Adrenal gland (tissue), 5 donors: ENCODE data around the gene CHST10.
A peak's percentile ranks its signal among the peaks of the same experiment; 100 is the strongest.

Experiments
- CTCF ChIP-seq, 6 experiments: fragments of 450-650 bp in 4 of 6; fragments of 200-600 bp in 2 of 6; sonication (generic) in 1 of 6; IDR thresholded peaks; 1 replicate in 5 of 6; 2 replicates in 1 of 6; pipeline versions ENCODE4 v1.5.1 to v1.8.0; 2016 to 2021; ENCODE audit warnings: antibody characterized with exemption in 6 of 6, mild to moderate bottlenecking in 2 of 6, moderate library complexity in 1 of 6
- POLR2A ChIP-seq, 2 donors: fragments of 450-650 bp; IDR thresholded peaks; one replicate each; pipeline ENCODE4 v1.6.1; 2017; ENCODE audit warnings: antibody characterized with exemption in 2 of 2, mild to moderate bottlenecking in 2 of 2, moderate library complexity in 1 of 2
- donor health status: DM: no; HTN: no; CAD: no.

DNA sequence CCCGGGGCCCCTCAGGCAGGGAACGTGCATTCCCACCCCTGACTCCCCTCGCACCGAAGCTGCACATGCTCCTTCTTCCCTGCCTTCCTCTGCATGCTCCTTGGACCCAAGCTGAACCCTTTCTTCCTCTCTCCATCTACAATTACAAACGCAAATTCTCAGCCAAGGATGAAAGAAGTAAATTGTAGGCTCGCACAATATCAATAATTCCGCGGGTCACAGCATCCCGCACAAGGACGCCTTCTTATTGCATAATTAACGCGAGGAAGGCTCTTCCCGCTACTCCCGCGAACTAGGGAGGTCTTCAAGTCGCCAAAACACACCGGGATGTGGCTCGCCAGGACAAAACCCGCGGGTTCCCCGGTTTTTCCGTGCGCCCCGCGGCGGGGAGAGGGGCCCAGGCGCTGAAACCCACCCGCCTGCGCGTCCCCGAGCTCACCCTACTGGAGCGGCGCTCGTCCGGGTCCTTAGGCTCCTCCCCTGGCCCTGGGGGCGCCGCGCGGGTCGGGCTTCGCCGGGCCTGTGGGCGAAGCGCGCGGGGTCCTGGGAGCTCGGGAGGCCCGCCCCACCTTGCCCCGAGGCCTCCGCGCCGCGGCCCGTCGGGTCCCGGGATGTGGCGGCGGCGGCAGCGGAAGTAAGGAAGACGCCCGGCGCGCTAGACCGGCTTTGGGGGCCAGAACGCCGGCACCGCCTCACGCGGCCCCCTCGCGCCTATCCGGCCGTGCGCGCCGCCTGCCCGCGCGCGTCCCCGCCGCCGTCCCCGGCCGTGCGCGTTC lies at the start of gene CHST10:
- TF ChIP-seq CTCF (IDR thresholded peaks at IDR 0.05) (no peak), POLR2A (IDR thresholded peaks at IDR 0.05) (peak; percentile 28 to 47)
